GM12873 (cell line): Measurements from ENCODE around the gene SERPINI1.
A peak's percentile ranks its signal among the peaks of the same experiment; 100 is the strongest.

ENCODE experiments used
- CTCF ChIP-seq: IDR thresholded peaks from 2 replicates; pipeline ENCODE4 v1.5.1; 2012; ENCODE audit warnings: low read depth, mild to moderate bottlenecking, moderate library complexity, low read length, control low read depth; ENCODE audit not compliant: insufficient read depth; ENCODE audit errors: missing control alignments

SERPINI1 gene

GRCh38 chr3:167862104-167862730 lies 126.7 kb downstream of the SERPINI1 start:
- TF ChIP-seq CTCF = no peak

GRCh38 chr3:167863811-167864551 lies 128.5 kb downstream of the SERPINI1 start:
- peak; percentile 9 for TF ChIP-seq CTCF

- TF ChIP-seq CTCF = no peak
These were observed 129.0 kb downstream of the SERPINI1 start for GRCh38 chr3:167864552-167864874.

GRCh38 chr3:167866331-167866730 lies 130.8 kb downstream of the SERPINI1 start:
- TF ChIP-seq CTCF = no peak

GRCh38 chr3:167867981-167868380 lies 132.5 kb downstream of the SERPINI1 start:
- no peak for TF ChIP-seq CTCF

GRCh38 chr3:167870181-167870580 lies 134.7 kb downstream of the SERPINI1 start:
- TF ChIP-seq CTCF = no peak

- TF ChIP-seq CTCF = no peak
These were observed 135.2 kb downstream of the SERPINI1 start for GRCh38 chr3:167870759-167871158.
